GM19455 (cell line): ENCODE measurements around the gene PDLIM1.

ENCODE experiments used
- ATAC-seq: cut with Tn5 transposase; IDR thresholded peaks from one replicate; pipeline ENCODE4 v1.9.1; 2021; ENCODE audit not compliant: unreplicated experiment

Gene PDLIM1

GRCh38 chr10:95289003-95289920 is 1.5 kb downstream of the PDLIM1 start:
- no peak for ATAC-seq

GRCh38 chr10:95288303-95288702 is 2.5 kb downstream of the PDLIM1 start:
- no peak for ATAC-seq

- ATAC-seq: no peak
These were observed 3.5 kb downstream of the PDLIM1 start for GRCh38 chr10:95287281-95287680.

- ATAC-seq: no peak
These were observed 4.1 kb downstream of the PDLIM1 start for GRCh38 chr10:95286707-95287106.

GRCh38 chr10:95285556-95285955 is 5.2 kb downstream of the PDLIM1 start:
- ATAC-seq: no peak

GRCh38 chr10:95284807-95285206 is 6.0 kb downstream of the PDLIM1 start:
- no peak for ATAC-seq

- ATAC-seq: no peak
These were observed 8.7 kb downstream of the PDLIM1 start for GRCh38 chr10:95282107-95282506.

GRCh38 chr10:95281206-95281605 is 9.6 kb downstream of the PDLIM1 start:
- ATAC-seq: no peak

GRCh38 chr10:95280637-95281036 is 10.2 kb downstream of the PDLIM1 start:
- no peak for ATAC-seq

GRCh38 chr10:95279042-95279820 is 11.6 kb downstream of the PDLIM1 start:
- no peak for ATAC-seq

GRCh38 chr10:95278061-95278988 is 12.5 kb downstream of the PDLIM1 start:
- ATAC-seq: no peak

GRCh38 chr10:95277614-95278013 is 13.2 kb downstream of the PDLIM1 start:
- ATAC-seq: no peak

GRCh38 chr10:95277201-95277570 is 13.6 kb downstream of the PDLIM1 start:
- ATAC-seq: no peak

- no peak for ATAC-seq
These were observed 14.2 kb downstream of the PDLIM1 start for GRCh38 chr10:95276367-95277200.

- no peak for ATAC-seq
These were observed 15.0 kb downstream of the PDLIM1 start for GRCh38 chr10:95275726-95276366.

GRCh38 chr10:95273393-95274312 is 17.1 kb downstream of the PDLIM1 start:
- no peak for ATAC-seq

- no peak for ATAC-seq
These were observed 22.4 kb downstream of the PDLIM1 start for GRCh38 chr10:95268438-95268837.

GRCh38 chr10:95267251-95267650 is 23.6 kb downstream of the PDLIM1 start:
- ATAC-seq: no peak

GRCh38 chr10:95266674-95267095 is 24.1 kb downstream of the PDLIM1 start:
- peak; percentile 70 for ATAC-seq
